Measurements from ENCODE around the gene GALNT15.

DNA sequence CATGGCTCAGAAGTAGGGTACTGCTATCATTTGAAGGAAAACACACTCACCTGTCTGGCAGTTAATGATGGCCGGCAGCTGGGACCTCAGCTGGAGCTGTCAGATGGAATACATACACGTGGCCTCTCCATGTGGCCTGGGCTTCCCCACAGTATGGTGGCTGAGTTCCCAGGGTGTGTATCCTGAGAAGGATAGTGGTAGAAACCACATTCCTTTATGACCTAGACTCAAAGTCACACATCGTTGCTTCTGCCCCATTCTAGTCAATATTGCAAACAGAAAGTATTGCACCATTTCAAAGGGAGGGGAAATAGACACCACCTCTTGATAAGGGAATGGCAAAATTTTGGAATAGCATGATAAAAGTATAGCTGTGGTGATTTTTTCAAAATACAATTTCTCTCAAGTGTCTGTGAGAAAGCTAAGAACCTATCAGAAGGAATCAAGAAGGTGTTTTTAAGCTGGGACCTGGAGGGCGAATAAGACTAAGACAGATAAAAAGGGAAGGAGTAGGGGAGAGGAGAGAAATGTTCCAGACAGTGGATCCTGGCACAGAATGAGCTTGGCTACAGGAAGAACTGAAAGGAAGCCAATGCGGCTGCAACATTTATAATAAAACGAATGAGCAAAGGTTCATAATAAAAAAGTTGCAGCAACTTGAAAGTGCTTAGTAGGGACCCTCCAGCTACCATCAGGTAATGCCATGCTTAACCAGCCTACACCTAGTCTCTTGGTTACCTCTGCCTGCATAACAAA is 40.1 kb upstream of the GALNT15 start:
- TF ChIP-seq POLR2A (IDR thresholded peaks at IDR 0.05; ENCODE audit: low read depth, low read length) (no peak), TAF1 (IDR thresholded peaks at IDR 0.05; ENCODE audit: low read depth, low read length) (no peak), POLR2AphosphoS5 (IDR thresholded peaks at IDR 0.05; ENCODE audit: low read depth, low read length) (no peak), SPI1 (IDR thresholded peaks at IDR 0.05; ENCODE audit: low read depth, low read length) (no peak), POU2F2 (IDR thresholded peaks at IDR 0.05; ENCODE audit: low read depth, low read length) (no peak)
